GM21423 (cell line): ENCODE measurements around the gene GPR101.
"Not testable (repeated sequence)": the region's sequence is repeated elsewhere in the genome, so short reads cannot be mapped to it uniquely, and the experiment has no call there.

Experiments
- ATAC-seq: cut with Tn5 transposase; IDR thresholded peaks from one replicate; pipeline ENCODE4 v1.9.1; 2021; ENCODE audit warnings: mild to moderate bottlenecking, moderate library complexity; ENCODE audit not compliant: unreplicated experiment

Gene GPR101

DNA sequence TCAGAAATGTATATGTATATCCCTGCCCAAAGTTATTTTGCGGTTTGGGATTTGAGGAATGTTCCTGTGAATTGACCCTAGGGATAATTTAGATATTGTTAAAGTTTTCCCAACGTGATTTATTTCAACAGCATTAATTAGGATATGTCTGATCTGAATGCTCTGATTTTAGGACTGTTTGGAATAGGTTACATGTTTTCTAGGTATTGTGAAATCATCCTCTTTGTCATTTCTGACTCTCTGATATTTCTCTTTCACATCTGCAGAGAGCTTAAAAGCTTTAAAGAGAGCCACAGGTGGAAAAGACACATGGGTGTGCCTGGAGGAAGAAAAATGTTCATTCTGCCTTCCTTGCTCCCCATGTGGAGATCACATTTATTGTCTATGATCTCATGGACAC, 5.1 kb downstream of the GPR101 start:
- no peak for ATAC-seq

DNA sequence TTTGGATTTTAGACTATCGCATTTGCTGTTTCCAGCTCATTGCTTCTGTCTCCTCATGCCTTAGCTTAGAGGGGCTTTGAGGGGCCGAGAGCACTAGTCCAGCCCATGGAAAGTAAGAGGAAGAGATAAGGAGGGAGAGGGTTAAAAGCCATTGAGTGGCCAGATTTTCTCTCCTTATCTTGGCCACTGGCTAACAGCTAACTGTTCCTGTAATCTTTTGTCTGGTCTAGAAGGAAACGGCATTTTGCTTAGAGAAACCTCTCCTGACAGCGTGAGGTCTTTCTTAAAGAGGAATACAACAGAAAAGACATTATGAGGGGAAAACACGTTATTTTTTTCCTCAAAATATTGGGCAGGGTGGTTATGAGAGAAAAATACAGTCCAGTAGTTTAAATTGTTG, 7.9 kb downstream of the GPR101 start:
- no peak for ATAC-seq

DNA sequence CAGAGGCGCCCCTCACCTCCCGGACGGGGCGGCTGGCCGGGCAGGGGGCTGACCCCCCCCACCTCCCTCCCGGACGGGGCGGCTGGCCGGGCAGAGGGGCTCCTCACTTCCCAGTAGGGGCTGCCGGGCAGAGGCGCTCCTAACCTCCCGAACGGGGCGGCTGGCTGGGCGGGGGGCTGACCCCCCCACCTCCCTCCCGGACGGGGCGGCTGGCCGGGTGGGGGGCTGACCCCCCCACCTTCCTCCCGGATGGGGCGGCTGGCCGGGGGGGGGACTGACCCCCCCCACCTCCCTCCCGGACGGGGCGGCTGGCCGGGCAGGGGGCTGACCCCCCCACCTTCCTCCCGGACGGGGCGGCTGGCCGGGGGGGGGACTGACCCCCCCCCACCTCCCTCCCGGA, 33.6 kb downstream of the GPR101 start:
- not testable (repeated sequence) for ATAC-seq

GRCh38 chrX:136999024-136999423, 34.8 kb downstream of the GPR101 start:
- no peak for ATAC-seq
